NCI-H2196 (cell line): ENCODE data around the gene KRTAP6-1.

ENCODE experiments used
- DNase-seq: peaks from one replicate; lab custom pipeline; 2025; ENCODE audit not compliant: unreplicated experiment; lab: John Stamatoyannopoulos, UW

KRTAP6-1 gene

GRCh38 chr21:30579346-30579745, 34.4 kb downstream of the KRTAP6-1 start:
- DNase-seq = no peak

DNA sequence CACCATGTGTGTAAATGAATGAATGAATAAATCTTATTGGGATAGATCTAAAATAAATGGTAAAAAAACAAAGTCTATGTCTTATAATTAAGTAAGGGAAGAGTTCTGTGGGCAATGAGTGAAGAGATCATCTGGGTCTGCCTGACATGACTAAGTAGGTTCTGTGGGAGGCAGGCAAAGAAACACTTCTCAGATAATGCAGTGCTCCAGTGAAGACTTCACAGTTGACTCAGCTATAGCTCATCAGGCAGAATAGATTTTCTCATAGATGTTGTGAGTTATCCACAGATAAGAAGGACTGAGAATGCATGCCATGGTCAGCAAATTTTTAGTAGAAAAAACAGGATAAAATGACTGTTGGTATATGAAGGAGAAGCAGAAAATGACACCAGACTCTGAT, 36.0 kb downstream of the KRTAP6-1 start:
- DNase-seq = no peak

DNA sequence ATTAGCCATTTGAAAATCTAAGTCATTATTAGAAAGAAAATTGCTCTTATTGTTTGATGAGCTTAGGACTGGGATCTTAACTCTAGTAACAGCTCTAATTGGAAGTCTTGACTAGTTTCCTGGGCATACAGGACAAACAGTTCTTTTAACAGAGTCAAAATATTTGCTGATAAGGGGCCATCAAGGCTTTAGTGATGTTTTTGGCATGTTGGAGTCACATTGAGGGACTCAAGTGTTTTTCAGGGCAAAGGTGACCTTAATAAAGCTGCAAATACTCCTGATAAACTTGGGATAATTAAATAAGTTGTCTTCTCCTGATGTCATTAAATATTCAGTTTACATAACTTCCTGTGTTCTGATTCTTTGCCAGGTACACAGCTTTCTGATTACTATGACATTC, 46.1 kb downstream of the KRTAP6-1 start:
- no peak for DNase-seq

DNA sequence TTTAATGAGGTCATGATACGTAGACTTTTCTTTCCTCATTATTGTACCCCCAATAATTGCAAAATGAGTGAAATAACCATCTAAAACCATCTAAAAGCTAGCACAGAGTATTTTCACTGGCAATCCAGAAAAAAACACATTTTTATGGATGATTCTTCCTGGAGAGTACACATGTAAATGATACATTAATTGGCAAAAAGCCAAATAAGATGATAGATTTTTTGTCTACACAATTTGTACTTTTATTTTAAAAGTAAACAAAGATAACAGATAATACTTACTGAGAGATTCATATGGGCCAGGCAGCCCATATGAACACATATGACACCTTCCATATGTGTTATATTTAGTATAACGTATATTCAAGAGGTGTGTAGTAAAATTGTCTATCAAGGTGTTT, 50.1 kb downstream of the KRTAP6-1 start:
- DNase-seq = no peak
